PC-9 (cell line): ENCODE measurements around the gene BRINP2. TPM values are rescaled to one million over a fixed set of nuclear protein-coding genes. Genes with fewer than 3 reads are reported as not detected.

Experiments used
- BruUV-seq: library from RNA; stranded (reverse); fragments of 400-500 nt; replicated peaks from 2 replicates; lab custom pipeline; 2021; lab: Mats Ljungman, UMichigan
- CTCF ChIA-PET: fragments of 300-600 bp; sonication (Branson Sonifier 250); formaldehyde crosslinking; loops from one replicate; lab custom pipeline; 2022; ENCODE audit warnings: antibody characterized with exemption; lab: Charles Lee
- POLR2A ChIA-PET: fragments of 300-600 bp; sonication (Branson Sonifier 250); formaldehyde crosslinking; loops from one replicate; lab custom pipeline; 2022; ENCODE audit warnings: antibody characterized with exemption; ENCODE audit not compliant: unreplicated experiment; lab: Charles Lee
- DNase-seq, 2 experiments: peaks; one replicate each; pipeline versions ENCODE4 v3.0.0 to v3.0.0-alpha.2; 2015 to 2022; ENCODE audit warnings: mixed read lengths in 1 of 2
- H2AFZ ChIP-seq: fragments of 200-600 bp; sonication (generic); 2 replicates; pipeline ENCODE4 v1.8.1; 2017; ENCODE audit warnings: antibody characterized with exemption
- H3F3A ChIP-seq: fragments of 200-600 bp; sonication (generic); 2 replicates; pipeline ENCODE4 v1.8.1; 2017; ENCODE audit warnings: antibody characterized with exemption, mild to moderate bottlenecking, low read depth; ENCODE audit not compliant: insufficient read depth
- H3K27ac ChIP-seq: fragments of 200-600 bp; sonication (generic); 2 replicates; pipeline ENCODE4 v1.6.1; 2016; ENCODE audit warnings: mixed run types
- H3K27me3 ChIP-seq: fragments of 200-600 bp; sonication (generic); 2 replicates; pipeline ENCODE4 v1.6.1; 2016; ENCODE audit warnings: low read depth, mixed run types; ENCODE audit not compliant: insufficient read depth
- H3K36me3 ChIP-seq: fragments of 200-600 bp; sonication (generic); 2 replicates; pipeline ENCODE4 v1.6.1; 2016; ENCODE audit warnings: low read depth, mixed run types
- H3K4me1 ChIP-seq: fragments of 200-600 bp; sonication (generic); replicated peaks from 2 replicates; pipeline ENCODE4 v1.6.1; 2016; ENCODE audit warnings: mixed run types; ENCODE audit not compliant: insufficient read depth
- H3K4me2 ChIP-seq: fragments of 200-600 bp; sonication (generic); 2 replicates; pipeline ENCODE4 v1.6.1; 2017; ENCODE audit warnings: mixed run types
- H3K4me3 ChIP-seq: fragments of 200-600 bp; sonication (generic); 2 replicates; pipeline ENCODE4 v1.6.1; 2016; ENCODE audit warnings: mixed run types
- H3K79me2 ChIP-seq: fragments of 200-600 bp; sonication (generic); 2 replicates; pipeline ENCODE4 v1.6.1; 2017; ENCODE audit warnings: low read depth, mixed run types
- H3K9me2 ChIP-seq: fragments of 200-600 bp; sonication (generic); 2 replicates; pipeline ENCODE4 v1.8.1; 2017; ENCODE audit warnings: mild to moderate bottlenecking; ENCODE audit not compliant: insufficient read depth
- H3K9me3 ChIP-seq: fragments of 200-600 bp; sonication (generic); 2 replicates; pipeline ENCODE4 v1.8.1; 2016; ENCODE audit warnings: low read depth; ENCODE audit not compliant: insufficient read depth
- H4K20me1 ChIP-seq: fragments of 200-600 bp; sonication (generic); 2 replicates; pipeline ENCODE4 v1.8.1; 2017; ENCODE audit not compliant: insufficient read depth
- CTCF ChIP-seq: fragments of 200-600 bp; sonication (generic); conservative IDR thresholded peaks from 2 replicates; pipeline ENCODE4 v1.6.1; 2017; ENCODE audit warnings: mixed run types, antibody characterized with exemption, mild to moderate bottlenecking, moderate library complexity
- EZH2 ChIP-seq: fragments of 200-600 bp; sonication (generic); IDR thresholded peaks from 2 replicates; pipeline ENCODE4 v1.8.0; 2017; ENCODE audit warnings: antibody characterized with exemption, low read depth
- intact Hi-C: fragments of 100-400 bp; cut with micrococcal nuclease; formaldehyde crosslinking; loops from one replicate; pipeline ENCODE4 v1.10.0; 2022; ENCODE audit not compliant: unreplicated experiment
- total RNA-seq: library from RNA; stranded (reverse); gene quantifications from 2 replicates; pipeline ENCODE4 v1.2.3, GENCODE V29; 2021

The BRINP2 gene
- total RNA-seq, 1 experiment from 2014 or later: not detected

GRCh38 chr1:177239792-177240191 is 69.0 kb downstream of the BRINP2 start:
- no peaks in the 10 kb centered on the region for H3K36me3 ChIP-seq
- no peak overlapping the region for H3K27ac ChIP-seq
- no peak for DNase-seq
- H3K79me2 ChIP-seq: no peaks in the 10 kb centered on the region
- intact Hi-C loops: no loop called here
- ChIA-PET POLR2A (no interaction called here), CTCF (no interaction called here)
- H3K9me2 ChIP-seq: no peaks in the 10 kb centered on the region
- H2AFZ ChIP-seq: no peak overlapping the region
- no peaks in the 10 kb centered on the region for H3K4me1 ChIP-seq
- no peaks in the 10 kb centered on the region for H3K9me3 ChIP-seq
- TF ChIP-seq EZH2: no peak
- TF ChIP-seq CTCF: no peak
- no peaks in the 10 kb centered on the region for H3F3A ChIP-seq
- H3K27me3 ChIP-seq: peaks cover 24% of the 10 kb centered on the region
- no TSS peak for BruUV-seq
- no peak overlapping the region for H3K4me2 ChIP-seq
- H3K4me3 ChIP-seq: no peak overlapping the region
- no peaks in the 10 kb centered on the region for H4K20me1 ChIP-seq

GRCh38 chr1:177243773-177244172 is 73.0 kb downstream of the BRINP2 start:
- TF ChIP-seq EZH2: no peak
- no peak for TF ChIP-seq CTCF
- Histone ChIP-seq H3F3A (no peaks in the 10 kb centered on the region), H3K36me3 (no peaks in the 10 kb centered on the region), H3K79me2 (no peaks in the 10 kb centered on the region), H3K4me1 (no peaks in the 10 kb centered on the region), H3K9me3 (no peaks in the 10 kb centered on the region), H4K20me1 (no peaks in the 10 kb centered on the region), H3K27ac (no peak overlapping the region), H3K4me2 (no peak overlapping the region), H3K27me3 (peaks cover 24% of the 10 kb centered on the region), H3K9me2 (no peaks in the 10 kb centered on the region), H3K4me3 (no peak overlapping the region), H2AFZ (no peak overlapping the region)
- intact Hi-C loops: no loop called here
- CTCF ChIA-PET: no interaction called here
- DNase-seq: no peak
- no TSS peak for BruUV-seq
- POLR2A ChIA-PET: no interaction called here

GRCh38 chr1:177246710-177247580 is 76.2 kb downstream of the BRINP2 start:
- intact Hi-C loops: no loop called here
- Histone ChIP-seq H3K4me2 (no peak overlapping the region), H3F3A (no peaks in the 10 kb centered on the region), H3K9me3 (no peaks in the 10 kb centered on the region), H3K27me3 (peaks cover 8% of the 10 kb centered on the region), H4K20me1 (no peaks in the 10 kb centered on the region), H2AFZ (no peak overlapping the region), H3K36me3 (no peaks in the 10 kb centered on the region), H3K4me1 (no peaks in the 10 kb centered on the region), H3K79me2 (no peaks in the 10 kb centered on the region), H3K9me2 (no peaks in the 10 kb centered on the region), H3K27ac (no peak overlapping the region), H3K4me3 (no peak overlapping the region)
- no peak for DNase-seq
- ChIA-PET CTCF (no interaction called here), POLR2A (no interaction called here)
- TF ChIP-seq CTCF: no peak
- TF ChIP-seq EZH2: no peak
- no TSS peak for BruUV-seq
